Stimulated activated CD4-positive, alpha-beta T cell treated with anti-CD3 and anti-CD28 coated beads, TNF-alpha, amount 100 ng/mL, for 24 hours (primary cell): ENCODE data around the gene SLC22A17.

ENCODE experiments used
- DNase-seq, 3 experiments: peaks; one replicate each; pipeline ENCODE4 v3.0.0-alpha.2; 2020; ENCODE audit warnings: low read depth in 3 of 3

Gene SLC22A17

DNA sequence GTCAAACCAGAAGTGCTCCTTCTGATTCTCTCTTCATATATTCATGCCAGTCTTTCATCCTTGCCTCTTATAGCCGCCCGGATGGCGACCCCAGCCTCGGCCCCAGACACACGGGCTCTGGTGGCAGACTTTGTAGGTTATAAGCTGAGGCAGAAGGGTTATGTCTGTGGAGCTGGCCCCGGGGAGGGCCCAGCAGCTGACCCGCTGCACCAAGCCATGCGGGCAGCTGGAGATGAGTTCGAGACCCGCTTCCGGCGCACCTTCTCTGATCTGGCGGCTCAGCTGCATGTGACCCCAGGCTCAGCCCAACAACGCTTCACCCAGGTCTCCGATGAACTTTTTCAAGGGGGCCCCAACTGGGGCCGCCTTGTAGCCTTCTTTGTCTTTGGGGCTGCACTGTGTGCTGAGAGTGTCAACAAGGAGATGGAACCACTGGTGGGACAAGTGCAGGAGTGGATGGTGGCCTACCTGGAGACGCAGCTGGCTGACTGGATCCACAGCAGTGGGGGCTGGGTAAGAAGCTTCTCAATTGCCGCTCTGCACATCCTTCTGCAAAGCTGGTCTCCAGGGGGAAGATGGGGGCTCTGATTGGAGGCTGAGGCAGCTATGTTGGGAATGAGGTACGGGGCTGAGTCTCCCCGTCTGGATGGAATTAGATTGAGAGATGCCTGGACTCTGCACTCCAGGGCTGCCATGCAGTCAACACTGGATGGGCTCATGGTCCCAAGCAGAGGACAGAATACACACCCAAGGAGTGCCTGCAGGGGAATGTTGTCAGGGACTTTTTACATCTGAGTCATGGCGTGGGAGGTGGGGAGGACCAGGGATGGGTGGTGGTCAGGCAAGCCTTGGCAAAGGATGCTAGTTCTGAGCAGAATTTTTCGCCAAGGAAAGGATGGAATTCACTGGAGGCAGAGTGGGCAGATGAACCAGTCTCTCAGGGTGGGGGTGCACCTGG lies 44.7 kb downstream of the SLC22A17 start:
- DNase-seq, result no peak

- DNase-seq, result no peak
These were observed 45.5 kb downstream of the SLC22A17 start for GRCh38 chr14:23307146-23307530.

GRCh38 chr14:23306412-23307145 lies 46.1 kb downstream of the SLC22A17 start, which contains the start of gene BCL2L2:
BCL2L2 (plus strand) TSS chr14:23306833; CDS start chr14:23307768, 935 bp downstream.
- DNase-seq, result no peak

GRCh38 chr14:23302290-23303225 lies 50.1 kb downstream of the SLC22A17 start, which contains the start of gene PPP1R3E:
PPP1R3E (minus strand) TSS chr14:23302859; CDS start chr14:23302576, 283 bp downstream.
- peak; percentile 68 to 91 (median 78) for DNase-seq

- DNase-seq, result no peak
These were observed 50.8 kb downstream of the SLC22A17 start for GRCh38 chr14:23301969-23302289.

- peak; percentile 91 to 97 (median 96) for DNase-seq
These were observed 51.3 kb downstream of the SLC22A17 start for GRCh38 chr14:23301288-23301968.

GRCh38 chr14:23300687-23301223 lies 51.9 kb downstream of the SLC22A17 start:
- no peak for DNase-seq

DNA sequence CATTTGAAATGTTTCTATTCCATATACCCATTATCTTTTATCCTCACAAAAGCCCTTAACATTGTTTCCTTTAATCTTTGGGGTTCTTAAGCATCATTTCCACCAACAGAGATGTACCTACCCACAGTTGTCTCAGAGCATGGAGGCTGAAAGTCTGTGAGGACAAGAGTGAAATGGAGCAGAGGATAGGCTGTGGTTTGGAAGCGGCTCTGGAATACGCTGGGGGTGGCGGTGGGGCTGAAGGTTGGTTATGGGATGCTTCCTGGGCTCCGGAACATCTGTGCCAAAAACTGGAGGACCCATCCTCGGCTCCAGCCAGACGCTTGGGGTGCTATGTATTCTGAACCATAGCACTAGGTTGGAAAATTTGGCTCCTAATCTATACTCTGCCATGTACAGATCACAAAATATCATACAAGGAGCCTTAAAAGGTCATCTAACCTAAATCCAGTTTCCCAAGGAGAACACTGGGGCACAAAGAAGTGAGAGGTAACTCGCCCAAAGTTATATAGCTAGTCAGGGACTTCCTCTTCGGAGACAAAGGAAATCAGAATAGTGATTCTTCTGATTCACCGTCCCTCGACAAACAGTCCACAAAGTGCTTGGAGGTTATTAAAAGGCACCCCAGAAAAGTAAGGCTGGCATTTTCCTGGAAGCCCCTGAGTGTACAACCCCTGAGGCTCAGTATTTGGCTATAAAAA lies 52.6 kb downstream of the SLC22A17 start:
- DNase-seq, result no peak

DNA sequence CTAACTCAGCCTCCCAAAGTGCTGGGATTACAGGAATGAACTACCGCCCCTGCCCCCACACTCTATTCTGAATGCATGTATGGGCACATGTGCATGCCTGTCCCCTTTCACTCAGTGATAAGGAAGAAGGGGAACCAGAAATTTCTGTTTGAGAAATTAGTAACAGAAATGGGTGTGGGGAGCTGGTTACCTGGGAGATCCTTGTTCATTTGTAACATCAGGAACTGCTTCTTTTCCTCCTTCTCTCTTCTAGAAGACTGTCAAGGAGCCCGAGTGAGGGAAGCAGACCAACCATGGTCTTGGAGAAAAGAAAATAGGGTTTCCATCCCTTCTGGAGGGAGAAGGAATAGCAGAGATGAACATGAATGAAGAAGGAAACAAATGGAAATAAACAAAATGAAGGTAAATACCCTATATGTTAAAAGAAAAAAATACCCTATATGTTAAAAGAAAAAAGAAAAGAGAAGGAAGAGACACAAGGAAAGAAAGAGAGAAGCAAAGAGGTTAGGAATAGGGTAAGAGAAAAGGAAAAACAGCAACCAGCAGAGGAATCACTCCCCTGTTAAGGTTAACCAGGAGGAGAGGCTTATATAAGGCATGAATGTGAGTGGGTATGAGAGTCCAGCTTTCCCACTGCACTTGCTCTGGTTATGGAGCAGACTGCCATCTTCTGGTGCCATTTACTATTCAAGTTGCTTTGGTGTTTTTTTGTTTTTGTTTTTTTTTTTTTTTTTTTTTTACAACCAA lies 53.3 kb downstream of the SLC22A17 start:
- DNase-seq, result no peak

GRCh38 chr14:23297611-23298277 lies 54.9 kb downstream of the SLC22A17 start:
- no peak for DNase-seq

DNA sequence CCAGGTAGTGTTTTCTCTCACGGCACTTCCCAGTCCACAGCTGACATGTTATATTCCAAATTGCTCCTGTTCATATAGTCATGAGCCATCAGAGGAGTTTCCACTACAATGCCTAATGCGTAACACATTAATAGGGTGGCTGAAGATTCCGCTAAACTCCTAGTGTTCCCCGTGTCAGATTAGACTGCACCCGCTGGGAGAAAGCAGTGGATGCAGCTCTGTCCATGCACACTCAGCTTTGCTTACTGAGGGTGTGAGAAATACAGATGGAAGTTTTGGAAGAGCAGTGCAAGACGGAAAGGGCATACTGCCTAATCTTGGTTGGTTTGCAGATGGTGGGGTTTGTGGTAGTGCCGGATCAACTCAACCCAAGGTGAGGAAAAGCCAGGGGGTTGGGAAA lies 55.6 kb downstream of the SLC22A17 start:
- no peak for DNase-seq
